NCI-H1930 (cell line): ENCODE measurements around the gene FAM120AOS.

Experiments used
- DNase-seq, 2 experiments: peaks; one replicate each; lab custom pipeline; 2025; lab: John Stamatoyannopoulos, UW

FAM120AOS gene

GRCh38 chr9:93437996-93438395, 15.4 kb downstream of the FAM120AOS start:
- no peak for DNase-seq

GRCh38 chr9:93436655-93437407, 16.6 kb downstream of the FAM120AOS start:
- DNase-seq: no peak

GRCh38 chr9:93436218-93436617, 17.2 kb downstream of the FAM120AOS start:
- DNase-seq: no peak

- no peak for DNase-seq
Observed at GRCh38 chr9:93435386-93435785, 18.0 kb downstream of the FAM120AOS start.

- no peak for DNase-seq
Observed at GRCh38 chr9:93434056-93434455, 19.3 kb downstream of the FAM120AOS start.

GRCh38 chr9:93432964-93433363, 20.4 kb downstream of the FAM120AOS start:
- DNase-seq: no peak

- no peak for DNase-seq
Observed at GRCh38 chr9:93431539-93432105, 21.8 kb downstream of the FAM120AOS start.

GRCh38 chr9:93427655-93428379, 25.6 kb downstream of the FAM120AOS start:
- DNase-seq: peak in 1 of 2 experiments; percentile 8

GRCh38 chr9:93422977-93423616, 30.3 kb downstream of the FAM120AOS start:
- no peak for DNase-seq

GRCh38 chr9:93419023-93419422, 34.4 kb downstream of the FAM120AOS start:
- DNase-seq: no peak

- no peak for DNase-seq
Observed at GRCh38 chr9:93417538-93417937, 35.8 kb downstream of the FAM120AOS start.

GRCh38 chr9:93416530-93417235, 36.7 kb downstream of the FAM120AOS start:
- DNase-seq: no peak

- no peak for DNase-seq
Observed at GRCh38 chr9:93415176-93415690, 38.1 kb downstream of the FAM120AOS start.

GRCh38 chr9:93413530-93413929, 39.9 kb downstream of the FAM120AOS start:
- DNase-seq: no peak

- no peak for DNase-seq
Observed at GRCh38 chr9:93406371-93406770, 47.0 kb downstream of the FAM120AOS start.

GRCh38 chr9:93398471-93398870, 54.9 kb downstream of the FAM120AOS start:
- DNase-seq: no peak

- DNase-seq: no peak
Observed at GRCh38 chr9:93397661-93398373, 55.6 kb downstream of the FAM120AOS start.
